Right lobe of liver (tissue), 4 donors: ENCODE measurements around the gene IFI27.

Source experiments
- CTCF ChIP-seq, 4 donors: fragments of 200-600 bp in 3 of 4; fragments of 450-650 bp in 1 of 4; IDR thresholded peaks; one replicate each; pipeline versions ENCODE4 v1.5.1 to v1.8.0; 2016 to 2022; ENCODE audit warnings: antibody characterized with exemption in 4 of 4, mild to moderate bottlenecking in 2 of 4
- POLR2A ChIP-seq: fragments of 450-650 bp; IDR thresholded peaks from one replicate; pipeline ENCODE4 v1.6.1; 2017; ENCODE audit warnings: antibody characterized with exemption, mild to moderate bottlenecking
- donor health status: DM: no; HTN: no; CAD: no.
- donor health status: DM: no; HTN: no; CAD: no.
- donor health status: DM: no; HTN: yes; CAD: no.

DNA sequence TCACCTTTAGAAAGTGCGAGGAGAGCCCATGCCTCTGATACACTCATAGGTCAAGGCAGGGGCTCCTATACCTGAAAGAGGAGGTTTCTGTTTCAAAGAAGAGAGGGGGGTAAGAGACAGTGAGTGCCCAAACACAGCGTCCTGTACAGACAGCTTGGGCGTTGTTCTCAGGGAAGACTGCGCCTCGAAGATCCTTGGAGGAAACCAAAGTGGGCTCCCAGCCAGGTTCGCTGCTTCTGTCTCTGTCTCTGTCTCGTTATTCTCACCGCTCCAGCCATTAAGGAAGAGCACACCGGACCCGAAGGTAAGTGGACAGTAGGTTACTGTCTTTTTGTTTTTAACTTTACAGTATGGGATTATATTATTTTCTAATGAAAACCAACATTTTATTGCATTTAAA, 5.8 kb upstream of the IFI27 start:
- TF ChIP-seq CTCF (IDR thresholded peaks at IDR 0.05) (no peak), POLR2A (no peak)
